ENCODE results near the gene RAB7B.

Gene RAB7B

GRCh38 chr1:206049919-206050600, 46.9 kb upstream of the RAB7B start:
- Histone ChIP-seq H3F3A (ENCODE audit: insufficient read depth) (peaks cover 66% of the 10 kb centered on the region), H3K9ac (ENCODE audit: low read length) (peak overlapping the region; percentile 33), H3K4me3 (ENCODE audit: insufficient read depth, low read length, poor library complexity, severe bottlenecking) (peak overlapping the region; percentile 5), H3K9me3 (ENCODE audit: insufficient read depth, low read length) (no peaks in the 10 kb centered on the region), H3K27me3 (ENCODE audit: low read length) (no peaks in the 10 kb centered on the region), H3K27ac (ENCODE audit: low read depth, low read length) (peak overlapping the region; percentile 96), H3K4me2 (ENCODE audit: low read depth, low read length, poor library complexity, severe bottlenecking) (peak overlapping the region; percentile 50), H4K20me1 (ENCODE audit: low read depth, low read length) (no peaks in the 10 kb centered on the region), H3K36me3 (ENCODE audit: low read length) (no peaks in the 10 kb centered on the region), H3K79me2 (ENCODE audit: insufficient read depth, low read length) (peaks cover 28% of the 10 kb centered on the region), H2AFZ (ENCODE audit: low read depth, low read length, severe bottlenecking) (no peak overlapping the region), H3K9me2 (replicated peaks; ENCODE audit: insufficient read depth, low read length) (no peaks in the 10 kb centered on the region)
- TF ChIP-seq CTCF (IDR thresholded peaks at IDR 0.05; ENCODE audit: insufficient read depth, low read length, poor library complexity, severe bottlenecking) = no peak
- no peak for TF ChIP-seq EZH2phosphoT487 (conservative IDR thresholded peaks at IDR 0.05; ENCODE audit: low read length)

DNA sequence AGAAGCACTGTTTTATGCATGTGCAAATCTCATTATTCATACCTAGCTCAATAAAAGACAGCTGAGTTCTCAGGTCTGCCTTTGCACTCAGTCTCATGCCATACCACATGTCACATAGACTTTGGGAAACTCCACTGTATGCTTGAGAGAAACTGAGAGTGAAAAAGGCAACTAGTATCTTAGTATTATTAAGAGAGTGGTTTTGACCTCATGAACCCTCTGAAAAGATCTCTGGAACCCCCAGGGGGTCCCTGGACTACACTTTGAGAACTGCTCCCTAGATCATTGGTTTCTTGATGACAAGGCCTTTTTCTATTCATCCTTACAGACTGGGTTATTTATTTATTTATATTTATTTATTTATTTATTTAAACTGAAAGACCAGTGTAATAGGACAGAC, 46.1 kb upstream of the RAB7B start:
- peak overlapping the region; percentile 5 for H3K4me3 ChIP-seq (ENCODE audit: insufficient read depth, low read length, poor library complexity, severe bottlenecking)
- peak overlapping the region; percentile 50 for H3K4me2 ChIP-seq (ENCODE audit: low read depth, low read length, poor library complexity, severe bottlenecking)
- H3K27ac ChIP-seq (ENCODE audit: low read depth, low read length) = peak overlapping the region; percentile 96
- TF ChIP-seq CTCF (IDR thresholded peaks at IDR 0.05; ENCODE audit: insufficient read depth, low read length, poor library complexity, severe bottlenecking) (no peak), EZH2phosphoT487 (conservative IDR thresholded peaks at IDR 0.05; ENCODE audit: low read length) (no peak)
- H3F3A ChIP-seq (ENCODE audit: insufficient read depth) = peaks cover 73% of the 10 kb centered on the region
- no peak overlapping the region for H3K9ac ChIP-seq (ENCODE audit: low read length)
- H3K27me3 ChIP-seq (ENCODE audit: low read length) = no peaks in the 10 kb centered on the region
- H3K9me2 ChIP-seq (replicated peaks; ENCODE audit: insufficient read depth, low read length) = no peaks in the 10 kb centered on the region
- no peaks in the 10 kb centered on the region for H4K20me1 ChIP-seq (ENCODE audit: low read depth, low read length)
- H3K9me3 ChIP-seq (ENCODE audit: insufficient read depth, low read length) = no peaks in the 10 kb centered on the region
- peaks cover 23% of the 10 kb centered on the region for H3K79me2 ChIP-seq (ENCODE audit: insufficient read depth, low read length)
- H3K36me3 ChIP-seq (ENCODE audit: low read length) = no peaks in the 10 kb centered on the region
- no peak overlapping the region for H2AFZ ChIP-seq (ENCODE audit: low read depth, low read length, severe bottlenecking)

DNA sequence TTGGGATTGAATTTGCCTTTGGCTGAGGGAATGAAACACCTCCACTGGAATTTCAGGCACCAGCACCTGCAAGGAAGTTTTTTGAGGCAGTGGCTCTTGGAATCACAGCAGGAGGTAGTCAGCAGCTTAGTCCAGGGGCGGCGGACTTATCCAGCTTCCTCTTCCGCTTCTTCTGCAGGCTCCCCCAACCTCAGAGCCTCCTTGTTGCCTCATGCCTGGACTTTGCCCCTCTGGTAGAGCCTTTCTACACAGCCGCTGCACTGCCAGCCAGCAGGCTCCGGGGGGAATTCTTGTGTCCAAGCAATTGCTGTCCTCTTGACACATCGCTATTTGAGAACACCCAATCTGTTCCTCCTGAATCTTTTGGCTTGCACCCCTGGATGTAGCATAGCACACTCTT, 45.4 kb upstream of the RAB7B start:
- Histone ChIP-seq H3F3A (ENCODE audit: insufficient read depth) (peaks cover 69% of the 10 kb centered on the region), H3K27ac (ENCODE audit: low read depth, low read length) (peak overlapping the region; percentile 96; the same call in 1 of the 2 replicates), H3K9me3 (ENCODE audit: insufficient read depth, low read length) (no peaks in the 10 kb centered on the region), H3K9ac (ENCODE audit: low read length) (no peak overlapping the region), H3K36me3 (ENCODE audit: low read length) (no peaks in the 10 kb centered on the region), H2AFZ (ENCODE audit: low read depth, low read length, severe bottlenecking) (no peak overlapping the region), H3K4me2 (ENCODE audit: low read depth, low read length, poor library complexity, severe bottlenecking) (peak overlapping the region; percentile 50), H4K20me1 (ENCODE audit: low read depth, low read length) (no peaks in the 10 kb centered on the region), H3K79me2 (ENCODE audit: insufficient read depth, low read length) (peaks cover 16% of the 10 kb centered on the region), H3K9me2 (replicated peaks; ENCODE audit: insufficient read depth, low read length) (no peaks in the 10 kb centered on the region), H3K4me3 (ENCODE audit: insufficient read depth, low read length, poor library complexity, severe bottlenecking) (no peak overlapping the region), H3K27me3 (ENCODE audit: low read length) (no peaks in the 10 kb centered on the region)
- no peak for TF ChIP-seq EZH2phosphoT487 (conservative IDR thresholded peaks at IDR 0.05; ENCODE audit: low read length)
- no peak for TF ChIP-seq CTCF (IDR thresholded peaks at IDR 0.05; ENCODE audit: insufficient read depth, low read length, poor library complexity, severe bottlenecking)
